Kidney epithelial cell (primary cell): Measurements from ENCODE around the gene TBC1D22A. TPM values are rescaled to one million over a fixed set of nuclear protein-coding genes. Genes with fewer than 3 reads are reported as not detected.

Experiments used
- DNase-seq: peaks from one replicate; pipeline ENCODE4 v3.0.0-alpha.2; 2010; ENCODE audit warnings: low read depth
- H3K27me3 ChIP-seq: 2 replicates; pipeline ENCODE4 v1.6.0; 2011; ENCODE audit warnings: low read length; ENCODE audit not compliant: control insufficient read depth, insufficient read depth
- H3K36me3 ChIP-seq: 2 replicates; pipeline ENCODE4 v1.5.1; 2011; ENCODE audit warnings: low read length; ENCODE audit not compliant: control insufficient read depth, insufficient read depth
- H3K4me3 ChIP-seq: 2 replicates; pipeline ENCODE4 v1.5.1; 2011; ENCODE audit warnings: low read depth, mild to moderate bottlenecking, control low read depth, low read length
- CTCF ChIP-seq: IDR thresholded peaks from 2 replicates; pipeline ENCODE4 v1.5.1; 2011; ENCODE audit warnings: mild to moderate bottlenecking, moderate library complexity, low read length, control low read depth, inconsistent platforms; ENCODE audit not compliant: insufficient read depth, poor library complexity, severe bottlenecking
- total RNA-seq: library from RNA; depleted of rRNA; stranded (reverse); fragments of >200 nt; gene quantifications from 2 replicates; pipeline ENCODE4 v1.2.3, GENCODE V29; 2015

TBC1D22A gene
- total RNA-seq, 1 donor from 2014 or later: 25.7 TPM

GRCh38 chr22:46803936-46804335 is 41.5 kb downstream of the TBC1D22A start:
- H3K27me3 ChIP-seq: no peaks in the 10 kb centered on the region
- no peaks in the 10 kb centered on the region for H3K36me3 ChIP-seq
- no peak for TF ChIP-seq CTCF
- DNase-seq: no peak
- no peak overlapping the region for H3K4me3 ChIP-seq

GRCh38 chr22:46806794-46807193 is 44.3 kb downstream of the TBC1D22A start:
- Histone ChIP-seq H3K27me3 (no peaks in the 10 kb centered on the region), H3K36me3 (no peaks in the 10 kb centered on the region), H3K4me3 (no peak overlapping the region)
- no peak for DNase-seq
- no peak for TF ChIP-seq CTCF

- DNase-seq: no peak
- H3K4me3 ChIP-seq: no peak overlapping the region
- no peaks in the 10 kb centered on the region for H3K36me3 ChIP-seq
- no peaks in the 10 kb centered on the region for H3K27me3 ChIP-seq
- TF ChIP-seq CTCF: no peak
Measured at GRCh38 chr22:46807458-46807857, 45.0 kb downstream of the TBC1D22A start.

- no peaks in the 10 kb centered on the region for H3K27me3 ChIP-seq
- no peak for DNase-seq
Measured at GRCh38 chr22:46809153-46809885, 46.9 kb downstream of the TBC1D22A start.

GRCh38 chr22:46810856-46811786 is 48.7 kb downstream of the TBC1D22A start:
- H3K4me3 ChIP-seq: no peak overlapping the region
- DNase-seq: no peak
- H3K36me3 ChIP-seq: no peaks in the 10 kb centered on the region
- H3K27me3 ChIP-seq: no peaks in the 10 kb centered on the region
- TF ChIP-seq CTCF: no peak

More at GRCh38 chr22:46809153-46809885, 46.9 kb downstream of the TBC1D22A start:
- no peak for TF ChIP-seq CTCF
- H3K36me3 ChIP-seq: no peaks in the 10 kb centered on the region
- H3K4me3 ChIP-seq: no peak overlapping the region
